Liver (tissue), 9 donors: ENCODE data around the gene KSR2. TPM values are rescaled to one million over a fixed set of nuclear protein-coding genes. Genes with fewer than 3 reads are reported as not detected.
A peak's percentile ranks its signal among the peaks of the same experiment; 100 is the strongest.
"Not testable (repeated sequence)": the region's sequence is repeated elsewhere in the genome, so short reads cannot be mapped to it uniquely, and the experiment has no call there.

ENCODE experiments used
- DNase-seq: peaks from one replicate; pipeline ENCODE4 v3.0.0-alpha.2; 2017; ENCODE audit warnings: low spot score
- H3K27ac ChIP-seq, 2 donors: one replicate each; pipeline ENCODE4 v1.7.0; 2013; ENCODE audit warnings: inconsistent platforms in 2 of 2, low read length in 2 of 2, control low read depth in 1 of 2, low read depth in 1 of 2, mild to moderate bottlenecking in 1 of 2
- H3K27me3 ChIP-seq, 4 donors: one replicate each; pipeline versions ENCODE4 v1.6.1 to v1.7.0; 2013; ENCODE audit warnings: low read length in 3 of 4, inconsistent platforms in 1 of 4, mild to moderate bottlenecking in 1 of 4, moderate library complexity in 1 of 4; ENCODE audit not compliant: control insufficient read depth in 4 of 4, insufficient read depth in 4 of 4
- H3K36me3 ChIP-seq, 4 donors: one replicate each; pipeline versions ENCODE4 v1.6.1 to v1.7.0; 2013; ENCODE audit warnings: low read length in 3 of 4, mild to moderate bottlenecking in 3 of 4, low read depth in 1 of 4, moderate library complexity in 1 of 4; ENCODE audit not compliant: control insufficient read depth in 4 of 4, insufficient read depth in 3 of 4
- H3K4me1 ChIP-seq, 4 donors: one replicate each; pipeline versions ENCODE4 v1.6.1 to v1.7.0; 2013; ENCODE audit warnings: low read length in 3 of 4, mild to moderate bottlenecking in 3 of 4, moderate library complexity in 1 of 4; ENCODE audit not compliant: control insufficient read depth in 4 of 4, insufficient read depth in 4 of 4
- H3K4me3 ChIP-seq, 3 donors: one replicate each; pipeline versions ENCODE4 v1.6.1 to v1.7.0; 2013; ENCODE audit warnings: low read length in 3 of 3, control low read depth in 1 of 3, low read depth in 1 of 3, mild to moderate bottlenecking in 1 of 3
- H3K9ac ChIP-seq, 2 donors: one replicate each; pipeline ENCODE4 v1.7.0; 2013; ENCODE audit warnings: low read length in 2 of 2, mild to moderate bottlenecking in 2 of 2, moderate library complexity in 2 of 2, control low read depth in 1 of 2, low read depth in 1 of 2
- H3K9me3 ChIP-seq, 4 donors: one replicate each; pipeline versions ENCODE4 v1.6.1 to v1.7.0; 2013; ENCODE audit warnings: low read length in 3 of 4; ENCODE audit not compliant: control insufficient read depth in 4 of 4
- EGR1 ChIP-seq, 2 donors: IDR thresholded peaks; 2 replicates each; pipeline ENCODE4 v1.6.1; 2016 to 2018; ENCODE audit warnings: antibody characterized with exemption in 2 of 2, low read depth in 2 of 2
- FOXA1 ChIP-seq: IDR thresholded peaks from 2 replicates; pipeline ENCODE4 v1.6.1; 2016; ENCODE audit warnings: antibody characterized with exemption
- FOXA2 ChIP-seq: IDR thresholded peaks from 2 replicates; pipeline ENCODE4 v1.6.1; 2016; ENCODE audit warnings: antibody characterized with exemption
- GABPA ChIP-seq, 2 donors: IDR thresholded peaks in 1 of 2; conservative IDR thresholded peaks in 1 of 2; 2 replicates each; pipeline ENCODE4 v1.6.1; 2016; ENCODE audit warnings: antibody characterized with exemption in 2 of 2, mild to moderate bottlenecking in 1 of 2, moderate library complexity in 1 of 2
- HNF4A ChIP-seq, 2 donors: conservative IDR thresholded peaks; 2 replicates each; pipeline ENCODE4 v1.6.1; 2016; ENCODE audit warnings: antibody characterized with exemption in 2 of 2, mild to moderate bottlenecking in 2 of 2
- HNF4G ChIP-seq: IDR thresholded peaks from 2 replicates; pipeline ENCODE4 v1.6.1; 2016; ENCODE audit warnings: antibody characterized with exemption
- JUND ChIP-seq, 2 donors: IDR thresholded peaks; 2 replicates each; pipeline ENCODE4 v1.6.1; 2016; ENCODE audit warnings: antibody characterized with exemption in 2 of 2
- NR2F2 ChIP-seq: IDR thresholded peaks from 2 replicates; pipeline ENCODE4 v1.6.1; 2016; ENCODE audit warnings: antibody characterized with exemption
- RAD21 ChIP-seq, 2 donors: IDR thresholded peaks; 2 replicates each; pipeline ENCODE4 v1.6.1; 2016; ENCODE audit warnings: antibody characterized with exemption in 2 of 2, mild to moderate bottlenecking in 2 of 2
- RXRA ChIP-seq, 2 donors: IDR thresholded peaks; 2 replicates each; pipeline ENCODE4 v1.6.1; 2017 to 2018; ENCODE audit warnings: antibody characterized with exemption in 2 of 2, mild to moderate bottlenecking in 1 of 2
- SP1 ChIP-seq: IDR thresholded peaks from 2 replicates; pipeline ENCODE4 v1.6.1; 2018; ENCODE audit warnings: antibody characterized with exemption, mild to moderate bottlenecking
- TAF1 ChIP-seq: conservative IDR thresholded peaks from 2 replicates; pipeline ENCODE4 v1.6.1; 2016; ENCODE audit warnings: antibody characterized with exemption, mild to moderate bottlenecking
- YY1 ChIP-seq: IDR thresholded peaks from 2 replicates; pipeline ENCODE4 v1.6.1; 2016; ENCODE audit warnings: antibody characterized with exemption, mild to moderate bottlenecking
- WGBS: extraction: QIAGEN DNeasy Blood & Tissue Kit; methylation state at CpG from one replicate; pipeline ENCODE4 v1.1.7; 2013; 5-methylcytosine and 5-hydroxymethylcytosine counted together
- polyA plus RNA-seq, 2 donors: library from polyadenylated mRNA; stranded (reverse) in 1 of 2; unstranded in 1 of 2; fragments of 200-250 nt in 1 of 2; fragments of >200 nt in 1 of 2; fragmentation: Nextera tagmentation in 1 of 2; extraction: Ambion mirVana in 1 of 2; gene quantifications; one replicate each; pipeline versions ENCODE4 v1.2.1 to v1.2.3, GENCODE V29; 2013 to 2015
- total RNA-seq, 2 donors: library from RNA; depleted of rRNA; stranded (reverse); fragments of >200 nt; gene quantifications; one replicate each; pipeline ENCODE4 v1.2.3, GENCODE V29; 2014
- TF ChIP-seq, protein P1 (sequence below): IDR thresholded peaks from 2 replicates; pipeline ENCODE4 v1.6.1; 2016; ENCODE audit warnings: antibody characterized with exemption
- TF ChIP-seq, protein P2 (sequence below): IDR thresholded peaks from 2 replicates; pipeline ENCODE4 v1.6.1; 2016; ENCODE audit warnings: antibody characterized with exemption
- TF ChIP-seq, protein P3 (sequence below): fragments of 150-350 bp; IDR thresholded peaks from 2 replicates; pipeline ENCODE4 v1.5.1; 2017; ENCODE audit warnings: improper control_type of control experiment, low read depth, low read length; ENCODE audit not compliant: missing input control
- TF ChIP-seq, protein P4 (sequence below): IDR thresholded peaks from 2 replicates; pipeline ENCODE4 v1.6.1; 2016; ENCODE audit warnings: antibody characterized with exemption
- TF ChIP-seq, protein P5 (sequence below): IDR thresholded peaks from 2 replicates; pipeline ENCODE4 v1.6.1; 2016; ENCODE audit warnings: antibody characterized with exemption, mild to moderate bottlenecking
- donor health status: healthy.
- donor health status: healthy.
- donor health status: healthy.
- donor health status: healthy.
- donor health status: healthy.

Gene KSR2
- total and polyA plus RNA-seq, 4 donors = under 0.01 to 0.02 (median under 0.01) TPM; not detected in 1

DNA sequence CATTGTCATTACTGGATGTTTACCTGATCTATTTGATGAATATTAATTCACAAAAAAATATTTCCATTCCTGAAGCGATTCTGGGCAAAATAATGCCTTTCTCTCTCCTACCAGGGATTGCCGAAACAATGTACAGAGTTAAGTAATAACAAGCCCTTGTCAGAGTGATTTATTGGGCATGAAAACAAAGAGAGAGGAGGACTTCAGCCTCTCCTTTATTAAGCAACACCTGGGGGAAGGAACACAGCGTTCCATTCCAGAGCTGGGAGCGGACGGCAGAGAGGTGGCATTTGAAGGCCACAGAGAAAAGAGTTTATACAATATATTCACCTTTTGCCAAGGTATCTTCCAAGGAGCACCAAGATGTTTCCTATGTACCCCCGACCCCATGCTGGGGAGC lies 165.8 kb downstream of the KSR2 start:
- H3K36me3 ChIP-seq = no peaks in the 10 kb centered on the region
- 36% methylated on average over 6 of the region's 6 CpGs for WGBS
- H3K4me3 ChIP-seq = no peak overlapping the region
- TF ChIP-seq, protein P1, sequence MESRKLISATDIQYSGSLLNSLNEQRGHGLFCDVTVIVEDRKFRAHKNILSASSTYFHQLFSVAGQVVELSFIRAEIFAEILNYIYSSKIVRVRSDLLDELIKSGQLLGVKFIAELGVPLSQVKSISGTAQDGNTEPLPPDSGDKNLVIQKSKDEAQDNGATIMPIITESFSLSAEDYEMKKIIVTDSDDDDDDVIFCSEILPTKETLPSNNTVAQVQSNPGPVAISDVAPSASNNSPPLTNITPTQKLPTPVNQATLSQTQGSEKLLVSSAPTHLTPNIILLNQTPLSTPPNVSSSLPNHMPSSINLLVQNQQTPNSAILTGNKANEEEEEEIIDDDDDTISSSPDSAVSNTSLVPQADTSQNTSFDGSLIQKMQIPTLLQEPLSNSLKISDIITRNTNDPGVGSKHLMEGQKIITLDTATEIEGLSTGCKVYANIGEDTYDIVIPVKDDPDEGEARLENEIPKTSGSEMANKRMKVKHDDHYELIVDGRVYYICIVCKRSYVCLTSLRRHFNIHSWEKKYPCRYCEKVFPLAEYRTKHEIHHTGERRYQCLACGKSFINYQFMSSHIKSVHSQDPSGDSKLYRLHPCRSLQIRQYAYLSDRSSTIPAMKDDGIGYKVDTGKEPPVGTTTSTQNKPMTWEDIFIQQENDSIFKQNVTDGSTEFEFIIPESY = no peak
- peak in 1 of 2 donors; percentile 18 for TF ChIP-seq RXRA (IDR thresholded peaks at IDR 0.05)
- no peak for TF ChIP-seq JUND (IDR thresholded peaks at IDR 0.05)
- TF ChIP-seq, protein P2, sequence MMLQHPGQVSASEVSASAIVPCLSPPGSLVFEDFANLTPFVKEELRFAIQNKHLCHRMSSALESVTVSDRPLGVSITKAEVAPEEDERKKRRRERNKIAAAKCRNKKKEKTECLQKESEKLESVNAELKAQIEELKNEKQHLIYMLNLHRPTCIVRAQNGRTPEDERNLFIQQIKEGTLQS = no peak
- TF ChIP-seq FOXA2 = no peak
- TF ChIP-seq FOXA1 = no peak
- TF ChIP-seq EGR1 (IDR thresholded peaks at IDR 0.05; ENCODE audit: low read depth in 2 of 2) = no peak
- TF ChIP-seq RAD21 (IDR thresholded peaks at IDR 0.05) = no peak
- no peak for TF ChIP-seq TAF1
- TF ChIP-seq HNF4A (conservative IDR thresholded peaks at IDR 0.05) = peak; percentile 77 to 79
- peak; percentile 74 for TF ChIP-seq HNF4G
- peak; percentile 79 for TF ChIP-seq SP1
- TF ChIP-seq GABPA (IDR thresholded peaks at IDR 0.05 in 1 of 2, conservative IDR thresholded peaks at IDR 0.05 in 1 of 2) = no peak
- no peaks in the 10 kb centered on the region for H3K9me3 ChIP-seq
- no peaks in the 10 kb centered on the region for H3K27me3 ChIP-seq
- H3K9ac ChIP-seq = no peak overlapping the region
- peaks cover 0 to 5% (median 3%) of the 10 kb centered on the region in 4 donors for H3K4me1 ChIP-seq
- no peak for DNase-seq
- H3K27ac ChIP-seq = no peak overlapping the region

DNA sequence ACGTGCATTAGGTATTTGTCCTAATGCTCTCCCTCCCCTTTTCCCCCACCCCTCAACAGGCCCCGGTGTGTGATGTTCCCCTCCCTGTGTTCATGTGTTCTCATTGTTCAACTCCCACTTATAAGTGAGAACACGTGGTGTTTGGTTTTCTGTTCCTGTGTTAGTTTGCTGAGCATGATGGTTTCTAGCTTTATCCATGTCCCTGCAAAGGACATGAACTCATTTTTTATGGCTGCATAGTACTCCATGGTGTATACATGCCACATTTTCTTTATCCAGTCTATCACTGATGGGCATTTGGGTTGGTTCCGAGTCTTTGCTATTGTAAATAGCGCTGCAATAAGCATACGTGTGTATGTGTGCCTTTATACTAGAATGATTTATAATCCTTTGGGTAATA lies 168.1 kb downstream of the KSR2 start:
- not testable (repeated sequence) for H3K4me1 ChIP-seq, H3K27me3 ChIP-seq, DNase-seq, H3K36me3 ChIP-seq, H3K9me3 ChIP-seq, H3K4me3 ChIP-seq, H3K9ac ChIP-seq, H3K27ac ChIP-seq
- WGBS = 76% methylated on average over 6 of the region's 6 CpGs

DNA sequence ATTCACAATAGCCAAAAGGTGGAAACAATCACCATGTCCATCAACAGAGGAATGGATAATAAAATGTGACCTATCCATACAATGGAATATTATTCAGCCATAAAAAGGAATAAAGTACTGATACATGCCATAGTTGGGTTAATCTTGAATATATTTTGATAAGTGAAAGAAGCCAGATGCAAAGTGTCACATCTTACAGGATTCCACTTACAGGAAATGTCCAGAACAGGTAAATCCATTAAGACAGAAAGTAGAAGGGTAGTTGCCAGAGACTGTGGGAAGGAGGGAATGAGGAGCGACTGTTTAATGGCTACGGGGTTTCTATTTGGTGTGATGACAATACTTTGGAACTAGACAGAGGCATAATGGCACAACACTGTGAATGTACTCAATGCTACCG lies 171.6 kb downstream of the KSR2 start:
- DNase-seq = no peak
- H3K27ac ChIP-seq = no peak overlapping the region
- H3K4me3 ChIP-seq = no peak overlapping the region
- no peaks in the 10 kb centered on the region for H3K4me1 ChIP-seq
- H3K9ac ChIP-seq = no peak overlapping the region
- H3K27me3 ChIP-seq = no peaks in the 10 kb centered on the region
- H3K9me3 ChIP-seq = no peaks in the 10 kb centered on the region
- 90% methylated on average over 3 of the region's 3 CpGs for WGBS
- no peaks in the 10 kb centered on the region for H3K36me3 ChIP-seq
- no peak for TF ChIP-seq YY1
- no peak for TF ChIP-seq JUND (IDR thresholded peaks at IDR 0.05)
- TF ChIP-seq HNF4G = no peak
- TF ChIP-seq, protein P1 = no peak
- TF ChIP-seq TAF1 = no peak
- no peak for TF ChIP-seq GABPA (IDR thresholded peaks at IDR 0.05 in 1 of 2, conservative IDR thresholded peaks at IDR 0.05 in 1 of 2)
- no peak for TF ChIP-seq FOXA1
- TF ChIP-seq SP1 = no peak
- TF ChIP-seq EGR1 (IDR thresholded peaks at IDR 0.05; ENCODE audit: low read depth in 2 of 2) = no peak
- TF ChIP-seq FOXA2 = no peak
- TF ChIP-seq, protein P3, sequence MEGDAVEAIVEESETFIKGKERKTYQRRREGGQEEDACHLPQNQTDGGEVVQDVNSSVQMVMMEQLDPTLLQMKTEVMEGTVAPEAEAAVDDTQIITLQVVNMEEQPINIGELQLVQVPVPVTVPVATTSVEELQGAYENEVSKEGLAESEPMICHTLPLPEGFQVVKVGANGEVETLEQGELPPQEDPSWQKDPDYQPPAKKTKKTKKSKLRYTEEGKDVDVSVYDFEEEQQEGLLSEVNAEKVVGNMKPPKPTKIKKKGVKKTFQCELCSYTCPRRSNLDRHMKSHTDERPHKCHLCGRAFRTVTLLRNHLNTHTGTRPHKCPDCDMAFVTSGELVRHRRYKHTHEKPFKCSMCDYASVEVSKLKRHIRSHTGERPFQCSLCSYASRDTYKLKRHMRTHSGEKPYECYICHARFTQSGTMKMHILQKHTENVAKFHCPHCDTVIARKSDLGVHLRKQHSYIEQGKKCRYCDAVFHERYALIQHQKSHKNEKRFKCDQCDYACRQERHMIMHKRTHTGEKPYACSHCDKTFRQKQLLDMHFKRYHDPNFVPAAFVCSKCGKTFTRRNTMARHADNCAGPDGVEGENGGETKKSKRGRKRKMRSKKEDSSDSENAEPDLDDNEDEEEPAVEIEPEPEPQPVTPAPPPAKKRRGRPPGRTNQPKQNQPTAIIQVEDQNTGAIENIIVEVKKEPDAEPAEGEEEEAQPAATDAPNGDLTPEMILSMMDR = no peak
- no peak for TF ChIP-seq NR2F2
- TF ChIP-seq, protein P2 = no peak
- TF ChIP-seq RXRA (IDR thresholded peaks at IDR 0.05) = no peak
- TF ChIP-seq, protein P4, sequence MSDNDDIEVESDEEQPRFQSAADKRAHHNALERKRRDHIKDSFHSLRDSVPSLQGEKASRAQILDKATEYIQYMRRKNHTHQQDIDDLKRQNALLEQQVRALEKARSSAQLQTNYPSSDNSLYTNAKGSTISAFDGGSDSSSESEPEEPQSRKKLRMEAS = no peak
- TF ChIP-seq, protein P5, sequence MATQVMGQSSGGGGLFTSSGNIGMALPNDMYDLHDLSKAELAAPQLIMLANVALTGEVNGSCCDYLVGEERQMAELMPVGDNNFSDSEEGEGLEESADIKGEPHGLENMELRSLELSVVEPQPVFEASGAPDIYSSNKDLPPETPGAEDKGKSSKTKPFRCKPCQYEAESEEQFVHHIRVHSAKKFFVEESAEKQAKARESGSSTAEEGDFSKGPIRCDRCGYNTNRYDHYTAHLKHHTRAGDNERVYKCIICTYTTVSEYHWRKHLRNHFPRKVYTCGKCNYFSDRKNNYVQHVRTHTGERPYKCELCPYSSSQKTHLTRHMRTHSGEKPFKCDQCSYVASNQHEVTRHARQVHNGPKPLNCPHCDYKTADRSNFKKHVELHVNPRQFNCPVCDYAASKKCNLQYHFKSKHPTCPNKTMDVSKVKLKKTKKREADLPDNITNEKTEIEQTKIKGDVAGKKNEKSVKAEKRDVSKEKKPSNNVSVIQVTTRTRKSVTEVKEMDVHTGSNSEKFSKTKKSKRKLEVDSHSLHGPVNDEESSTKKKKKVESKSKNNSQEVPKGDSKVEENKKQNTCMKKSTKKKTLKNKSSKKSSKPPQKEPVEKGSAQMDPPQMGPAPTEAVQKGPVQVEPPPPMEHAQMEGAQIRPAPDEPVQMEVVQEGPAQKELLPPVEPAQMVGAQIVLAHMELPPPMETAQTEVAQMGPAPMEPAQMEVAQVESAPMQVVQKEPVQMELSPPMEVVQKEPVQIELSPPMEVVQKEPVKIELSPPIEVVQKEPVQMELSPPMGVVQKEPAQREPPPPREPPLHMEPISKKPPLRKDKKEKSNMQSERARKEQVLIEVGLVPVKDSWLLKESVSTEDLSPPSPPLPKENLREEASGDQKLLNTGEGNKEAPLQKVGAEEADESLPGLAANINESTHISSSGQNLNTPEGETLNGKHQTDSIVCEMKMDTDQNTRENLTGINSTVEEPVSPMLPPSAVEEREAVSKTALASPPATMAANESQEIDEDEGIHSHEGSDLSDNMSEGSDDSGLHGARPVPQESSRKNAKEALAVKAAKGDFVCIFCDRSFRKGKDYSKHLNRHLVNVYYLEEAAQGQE = no peak
- TF ChIP-seq HNF4A (conservative IDR thresholded peaks at IDR 0.05) = no peak
